GM18508 (cell line): ENCODE measurements around the gene CD4.

Experiments used
- ATAC-seq: cut with Tn5 transposase; IDR thresholded peaks from one replicate; pipeline ENCODE4 v1.9.1; 2021; ENCODE audit warnings: moderate number of reproducible peaks; ENCODE audit not compliant: insufficient read depth, unreplicated experiment

Gene CD4

DNA sequence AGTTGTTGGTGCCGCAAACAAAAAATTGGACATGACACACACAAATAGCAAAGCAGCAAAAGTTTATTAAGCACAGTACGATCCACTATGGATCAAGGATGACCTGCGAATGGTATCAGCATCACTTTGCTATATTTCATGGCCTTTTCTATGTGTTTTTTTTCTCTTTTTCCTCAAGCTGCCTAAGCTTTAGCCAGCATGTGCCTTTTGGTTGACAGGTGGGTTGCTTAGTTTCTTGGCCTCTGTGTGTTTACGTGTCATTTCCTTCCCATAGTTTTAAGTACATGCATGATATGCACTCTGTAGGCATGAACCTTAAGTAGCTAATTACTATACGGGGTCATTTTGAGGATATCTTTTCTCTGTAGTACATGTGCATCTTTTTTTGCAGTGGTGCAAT is 9.8 kb downstream of the CD4 start:
- ATAC-seq: no peak

DNA sequence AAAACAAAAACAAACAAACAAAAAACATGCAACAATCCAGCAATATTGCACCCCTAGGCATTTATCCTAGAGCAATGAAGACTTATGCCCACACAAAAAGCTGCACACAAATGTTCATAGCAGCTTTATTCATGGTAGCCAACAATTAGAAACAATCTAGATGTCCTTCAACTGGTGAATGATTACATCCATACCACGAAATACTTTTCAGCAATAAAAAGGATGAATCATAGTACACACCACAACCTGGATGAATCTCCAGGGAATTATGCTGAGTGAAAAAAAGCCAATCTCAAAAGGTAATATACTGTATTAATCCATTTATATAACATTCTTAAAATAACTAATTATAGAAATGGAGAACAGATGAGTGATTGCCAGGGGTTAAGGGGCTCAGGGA is 17.8 kb downstream of the CD4 start:
- no peak for ATAC-seq

DNA sequence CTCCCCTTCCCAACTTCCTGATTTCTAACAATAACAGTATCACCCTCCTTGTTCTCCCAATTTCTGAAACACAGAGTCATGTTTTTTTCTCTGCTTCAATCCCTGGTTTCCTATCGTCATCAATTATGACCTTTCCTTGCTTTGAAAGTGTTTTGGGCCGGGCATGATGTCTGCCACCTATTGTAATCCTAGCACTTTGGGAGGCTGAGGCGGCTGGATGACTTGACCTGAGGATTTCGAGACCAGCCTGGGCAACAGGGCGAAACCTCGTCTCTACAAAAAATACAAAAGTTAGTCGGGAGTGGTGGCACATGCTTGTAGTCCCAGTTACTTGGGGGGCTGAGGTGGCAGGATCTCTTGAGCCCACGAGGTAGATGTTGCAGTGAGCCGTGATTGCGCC is 19.7 kb downstream of the CD4 start:
- ATAC-seq: no peak

DNA sequence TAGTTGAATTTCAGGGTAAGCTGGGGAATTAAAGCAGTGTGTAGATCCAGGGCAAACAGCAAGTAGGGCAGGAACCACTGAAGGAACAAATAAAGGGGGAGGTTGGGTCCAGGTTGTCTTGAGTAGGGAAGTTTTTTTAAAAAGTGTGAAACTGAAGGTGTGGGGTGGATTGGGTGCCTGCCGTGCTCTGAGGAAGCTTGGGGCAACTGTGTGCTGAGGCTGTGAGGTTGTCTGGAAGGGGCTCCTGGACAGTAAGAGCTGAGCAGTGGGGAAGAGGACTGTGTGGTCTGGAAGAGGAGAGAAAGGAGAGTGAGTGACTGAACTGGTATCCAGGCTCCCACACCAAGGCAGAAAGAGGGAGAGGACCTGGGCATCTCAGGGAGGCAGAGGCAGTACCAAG is 21.4 kb downstream of the CD4 start:
- ATAC-seq: no peak

DNA sequence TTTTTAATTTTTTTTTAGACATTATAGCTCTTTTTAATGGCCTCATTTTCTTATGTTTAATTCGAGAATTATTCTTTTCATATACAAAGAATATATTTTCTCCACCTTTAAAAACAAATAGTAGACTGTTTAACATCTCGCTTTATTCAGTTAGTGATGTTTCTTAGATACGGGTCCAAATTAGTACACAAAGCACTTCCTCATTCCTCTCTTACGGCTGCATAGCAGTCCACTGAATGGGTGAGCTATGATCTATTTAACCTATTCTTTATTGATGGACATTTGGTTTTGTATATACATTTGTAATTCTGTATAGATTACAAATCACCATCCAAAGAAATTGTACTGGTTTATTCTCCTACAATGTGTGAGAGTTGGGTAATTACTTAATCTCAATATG is 24.0 kb downstream of the CD4 start:
- no peak for ATAC-seq

DNA sequence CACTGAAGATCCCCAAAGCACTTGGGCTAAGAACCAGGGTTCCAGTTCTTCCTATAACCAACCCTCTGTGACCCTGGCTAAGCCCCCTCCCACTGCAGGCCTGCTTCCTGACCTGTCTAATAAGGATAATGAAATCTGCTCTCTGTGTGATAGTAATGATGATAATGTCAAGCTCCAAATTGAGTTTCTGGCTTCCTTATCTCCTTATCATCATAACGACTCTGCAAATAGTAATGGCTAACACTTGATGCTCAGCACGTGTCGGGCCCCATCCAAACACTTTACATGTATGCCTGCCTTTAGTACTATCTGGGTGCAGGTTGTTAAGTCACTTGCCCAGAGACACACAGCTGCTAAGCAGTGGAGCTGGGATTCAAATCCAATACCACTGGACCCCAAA is 27.3 kb downstream of the CD4 start:
- ATAC-seq: no peak

DNA sequence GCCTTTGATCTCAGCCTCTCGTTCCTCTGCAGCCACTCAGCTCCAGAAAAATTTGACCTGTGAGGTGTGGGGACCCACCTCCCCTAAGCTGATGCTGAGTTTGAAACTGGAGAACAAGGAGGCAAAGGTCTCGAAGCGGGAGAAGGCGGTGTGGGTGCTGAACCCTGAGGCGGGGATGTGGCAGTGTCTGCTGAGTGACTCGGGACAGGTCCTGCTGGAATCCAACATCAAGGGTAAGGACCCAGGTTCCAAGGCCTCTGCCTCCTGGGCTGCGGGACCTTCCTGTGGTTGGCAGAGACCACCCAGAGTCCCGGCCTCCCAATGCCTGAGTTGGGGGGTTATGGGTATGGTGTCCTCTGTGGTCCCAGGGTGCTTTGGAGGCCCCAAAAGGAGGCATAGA is 27.8 kb downstream of the CD4 start:
- ATAC-seq: no peak

DNA sequence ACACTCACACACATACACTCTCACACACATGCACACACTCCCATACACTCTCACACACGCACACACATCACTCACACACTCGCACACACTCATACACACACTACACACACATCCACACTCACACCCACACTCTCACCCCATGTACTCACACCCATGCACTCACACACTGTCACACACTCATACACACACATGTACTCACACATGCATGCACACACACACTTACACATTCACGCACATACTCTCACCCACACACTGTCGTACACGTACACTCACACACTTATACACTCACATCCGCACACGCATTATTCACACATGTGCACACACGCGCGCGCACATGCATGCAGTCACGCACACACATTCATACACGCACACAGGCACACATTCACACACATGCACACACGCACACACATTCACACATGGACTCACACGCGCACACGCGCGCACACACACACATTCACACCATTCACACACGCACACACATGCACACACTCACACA is 28.4 kb downstream of the CD4 start:
- ATAC-seq: no peak

DNA sequence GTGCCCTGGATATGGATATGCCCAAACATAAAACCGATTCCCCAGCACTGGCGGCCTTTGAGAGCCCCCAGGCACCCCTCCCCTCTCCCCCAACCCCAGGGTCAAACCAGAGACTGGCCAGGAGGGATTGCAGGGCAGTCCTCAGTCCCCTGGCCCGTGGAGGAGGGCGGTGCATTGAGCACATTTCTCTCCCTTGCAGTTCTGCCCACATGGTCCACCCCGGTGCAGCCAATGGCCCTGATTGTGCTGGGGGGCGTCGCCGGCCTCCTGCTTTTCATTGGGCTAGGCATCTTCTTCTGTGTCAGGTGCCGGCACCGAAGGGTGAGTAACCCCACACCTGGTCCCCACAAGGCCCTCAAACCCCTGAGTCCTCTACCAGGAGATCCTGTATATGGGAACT is 28.9 kb downstream of the CD4 start:
- no peak for ATAC-seq

DNA sequence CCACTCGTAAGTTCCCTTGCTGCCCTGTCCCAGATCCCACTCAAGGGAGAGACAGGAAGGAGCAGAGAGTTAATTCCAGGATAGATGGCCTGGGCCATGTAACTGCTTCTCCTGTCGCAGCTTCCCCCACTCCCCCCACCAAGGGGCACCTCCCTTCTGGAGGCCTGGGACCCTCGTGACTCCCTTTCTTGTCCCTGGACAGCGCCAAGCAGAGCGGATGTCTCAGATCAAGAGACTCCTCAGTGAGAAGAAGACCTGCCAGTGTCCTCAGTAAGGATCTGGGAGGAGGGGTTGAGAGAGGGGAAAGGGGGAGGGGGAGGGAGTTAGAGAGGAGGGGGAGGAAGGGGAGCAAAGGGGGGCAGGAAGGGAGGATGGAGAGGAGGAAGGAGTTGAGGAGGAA is 29.3 kb downstream of the CD4 start:
- no peak for ATAC-seq

DNA sequence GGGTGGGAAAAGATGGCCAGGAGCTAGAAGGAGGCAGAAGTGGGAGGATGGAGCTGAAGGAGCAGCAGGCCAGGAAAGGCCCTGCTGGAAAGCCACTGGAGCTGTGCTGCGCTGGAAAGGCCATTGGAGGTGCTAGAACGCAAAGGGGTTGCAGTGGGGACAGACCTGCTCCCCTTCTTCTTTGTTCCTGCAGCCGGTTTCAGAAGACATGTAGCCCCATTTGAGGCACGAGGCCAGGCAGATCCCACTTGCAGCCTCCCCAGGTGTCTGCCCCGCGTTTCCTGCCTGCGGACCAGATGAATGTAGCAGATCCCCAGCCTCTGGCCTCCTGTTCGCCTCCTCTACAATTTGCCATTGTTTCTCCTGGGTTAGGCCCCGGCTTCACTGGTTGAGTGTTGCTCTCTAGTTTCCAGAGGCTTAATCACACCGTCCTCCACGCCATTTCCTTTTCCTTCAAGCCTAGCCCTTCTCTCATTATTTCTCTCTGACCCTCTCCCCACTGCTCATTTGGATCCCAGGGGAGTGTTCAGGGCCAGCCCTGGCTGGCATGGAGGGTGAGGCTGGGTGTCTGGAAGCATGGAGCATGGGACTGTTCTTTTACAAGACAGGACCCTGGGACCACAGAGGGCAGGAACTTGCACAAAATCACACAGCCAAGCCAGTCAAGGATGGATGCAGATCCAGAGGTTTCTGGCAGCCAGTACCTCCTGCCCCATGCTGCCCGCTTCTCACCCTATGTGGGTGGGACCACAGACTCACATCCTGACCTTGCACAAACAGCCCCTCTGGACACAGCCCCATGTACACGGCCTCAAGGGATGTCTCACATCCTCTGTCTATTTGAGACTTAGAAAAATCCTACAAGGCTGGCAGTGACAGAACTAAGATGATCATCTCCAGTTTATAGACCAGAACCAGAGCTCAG is 30.0 kb downstream of the CD4 start:
- no peak for ATAC-seq

DNA sequence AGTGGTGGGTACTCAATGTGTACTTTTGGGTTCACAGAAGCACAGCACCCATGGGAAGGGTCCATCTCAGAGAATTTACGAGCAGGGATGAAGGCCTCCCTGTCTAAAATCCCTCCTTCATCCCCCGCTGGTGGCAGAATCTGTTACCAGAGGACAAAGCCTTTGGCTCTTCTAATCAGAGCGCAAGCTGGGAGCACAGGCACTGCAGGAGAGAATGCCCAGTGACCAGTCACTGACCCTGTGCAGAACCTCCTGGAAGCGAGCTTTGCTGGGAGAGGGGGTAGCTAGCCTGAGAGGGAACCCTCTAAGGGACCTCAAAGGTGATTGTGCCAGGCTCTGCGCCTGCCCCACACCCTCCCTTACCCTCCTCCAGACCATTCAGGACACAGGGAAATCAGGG is 30.8 kb downstream of the CD4 start:
- ATAC-seq: no peak

DNA sequence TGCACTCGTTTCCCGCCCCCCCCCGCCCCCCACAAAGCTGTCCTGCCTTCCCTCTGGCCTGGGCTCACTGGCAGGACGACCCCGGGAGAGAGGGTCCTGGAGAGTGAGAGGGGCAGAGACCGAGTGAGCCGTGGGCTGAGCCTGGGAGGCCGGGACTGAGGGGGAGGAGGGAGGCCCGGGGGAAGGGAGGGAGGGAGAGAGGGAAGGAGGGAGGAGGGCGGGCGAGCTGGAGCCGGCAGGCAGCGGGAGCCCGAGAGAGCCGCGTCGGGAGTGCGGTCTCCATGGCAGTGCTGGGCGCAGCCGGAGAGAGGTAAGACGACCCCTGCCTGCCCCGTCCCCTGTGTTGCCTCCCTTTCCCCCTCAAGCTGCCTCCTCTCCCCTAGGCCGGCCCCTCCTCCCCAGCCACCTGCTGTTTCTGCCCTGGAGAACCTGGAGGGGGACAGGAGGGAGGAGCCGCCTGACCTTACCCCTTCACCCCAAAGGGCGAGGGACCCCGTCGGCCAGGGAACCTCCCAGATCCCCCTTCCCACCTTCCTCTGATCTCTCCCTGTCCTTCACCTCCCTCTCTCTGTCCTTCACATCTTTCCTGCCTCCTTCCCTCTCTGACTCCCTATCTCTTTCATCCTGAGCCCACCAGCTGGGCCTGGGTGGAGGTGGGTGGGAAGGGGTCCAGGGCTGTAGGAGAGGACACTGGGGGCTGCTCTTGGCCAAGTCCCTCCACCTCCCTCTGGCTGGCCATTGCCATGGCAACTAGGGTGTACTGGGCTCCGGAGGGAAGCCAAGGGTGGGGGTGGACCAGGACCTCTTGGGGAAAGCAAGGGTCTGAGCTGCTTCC is 32.5 kb downstream of the CD4 start, which contains the start of gene GPR162:
TSS of gene GPR162 (plus strand) at position 231 of the 835 bp plus-strand sequence. CDS start 2,078 bp downstream, outside the sequence.
- ATAC-seq: no peak

DNA sequence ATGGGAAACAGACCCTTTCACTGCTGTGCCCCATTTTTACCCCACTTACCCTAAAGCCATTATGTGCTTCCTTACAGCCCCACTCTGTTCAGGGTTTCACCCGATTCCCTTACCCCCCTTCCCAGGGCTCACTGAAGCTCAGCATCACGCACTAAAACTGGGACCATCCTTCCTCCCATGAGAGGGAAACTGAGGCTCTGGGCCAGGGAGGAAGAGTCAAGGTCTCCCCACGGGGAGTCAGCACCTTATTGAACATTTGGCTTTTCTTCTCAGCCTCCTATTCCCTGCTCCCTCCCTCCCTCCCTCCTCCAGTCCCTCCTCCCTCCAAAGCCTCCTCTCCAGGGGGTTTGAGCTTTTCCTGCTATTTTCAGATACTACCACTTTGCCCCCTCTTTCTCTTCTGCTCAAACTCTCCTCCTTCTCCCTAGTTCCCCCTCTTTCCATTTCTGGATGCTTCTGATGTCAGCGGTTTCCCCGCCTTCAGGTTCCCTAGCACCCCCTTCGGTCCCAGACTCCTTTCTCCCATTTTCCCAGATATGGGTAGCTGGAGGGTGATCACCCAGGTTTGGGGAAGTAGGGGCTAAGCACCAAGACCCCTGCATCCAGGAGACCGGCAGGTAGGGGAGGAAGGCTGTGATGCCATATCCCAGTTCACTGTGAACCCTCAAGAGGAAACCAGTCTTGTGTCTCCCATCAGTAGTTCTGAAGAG is 33.3 kb downstream of the CD4 start:
- ATAC-seq: no peak

DNA sequence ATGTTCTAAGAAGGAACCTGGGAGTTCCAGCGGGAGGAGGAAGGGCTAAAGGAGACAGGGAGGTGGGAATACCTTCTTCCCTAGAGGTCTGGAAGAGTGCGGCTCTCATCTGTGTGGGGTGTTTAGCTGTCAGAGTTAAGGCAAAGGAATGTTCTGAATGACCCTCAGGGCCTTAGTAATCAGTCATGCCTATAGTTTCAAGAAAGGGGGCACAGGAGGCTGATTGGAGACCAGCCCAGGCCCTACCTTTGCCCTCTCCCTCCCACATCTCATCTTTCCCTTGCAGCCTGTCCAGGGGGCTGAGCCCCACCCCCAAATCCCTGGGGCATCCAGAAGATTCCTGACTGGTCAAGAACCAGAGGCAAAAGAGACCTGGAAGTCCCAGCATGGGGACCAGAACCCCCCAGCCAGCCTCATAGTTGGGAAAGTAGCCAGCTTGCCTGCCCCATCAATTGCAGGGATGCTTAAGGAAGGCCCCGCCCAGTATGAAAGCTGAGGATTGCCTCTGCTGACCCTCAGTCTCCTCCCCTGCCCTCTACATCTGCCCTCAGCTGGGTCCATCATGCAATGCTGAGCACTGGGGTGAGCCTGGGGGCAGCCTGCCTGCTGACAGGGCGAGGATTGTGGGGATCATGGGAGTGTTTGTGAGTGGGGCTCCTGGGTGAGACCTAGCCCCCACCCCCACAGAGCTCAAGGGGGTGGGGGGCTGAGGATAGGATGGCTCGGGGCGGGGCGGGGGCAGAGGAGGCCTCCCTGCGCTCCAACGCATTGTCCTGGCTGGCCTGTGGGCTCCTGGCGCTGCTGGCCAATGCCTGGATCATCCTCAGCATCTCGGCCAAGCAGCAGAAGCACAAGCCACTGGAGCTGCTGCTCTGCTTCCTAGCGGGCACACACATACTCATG is 34.1 kb downstream of the CD4 start:
- ATAC-seq: no peak

DNA sequence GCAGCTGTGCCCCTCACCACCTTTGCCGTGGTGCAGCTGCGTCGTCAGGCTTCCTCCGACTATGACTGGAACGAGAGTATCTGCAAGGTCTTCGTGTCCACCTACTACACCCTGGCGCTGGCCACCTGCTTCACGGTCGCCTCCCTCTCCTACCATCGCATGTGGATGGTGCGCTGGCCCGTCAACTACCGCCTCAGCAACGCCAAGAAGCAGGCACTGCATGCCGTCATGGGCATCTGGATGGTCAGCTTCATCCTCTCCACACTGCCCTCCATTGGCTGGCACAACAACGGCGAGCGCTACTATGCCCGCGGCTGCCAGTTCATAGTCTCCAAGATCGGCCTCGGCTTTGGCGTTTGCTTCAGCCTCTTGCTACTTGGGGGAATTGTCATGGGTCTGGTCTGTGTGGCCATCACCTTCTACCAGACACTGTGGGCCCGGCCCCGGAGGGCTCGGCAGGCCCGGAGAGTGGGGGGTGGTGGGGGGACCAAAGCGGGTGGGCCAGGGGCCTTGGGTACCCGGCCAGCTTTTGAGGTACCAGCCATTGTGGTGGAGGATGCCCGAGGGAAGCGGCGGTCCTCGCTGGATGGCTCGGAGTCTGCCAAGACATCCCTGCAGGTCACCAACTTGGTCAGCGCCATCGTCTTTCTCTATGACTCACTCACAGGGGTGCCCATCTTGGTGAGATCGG is 34.9 kb downstream of the CD4 start:
- ATAC-seq: no peak

DNA sequence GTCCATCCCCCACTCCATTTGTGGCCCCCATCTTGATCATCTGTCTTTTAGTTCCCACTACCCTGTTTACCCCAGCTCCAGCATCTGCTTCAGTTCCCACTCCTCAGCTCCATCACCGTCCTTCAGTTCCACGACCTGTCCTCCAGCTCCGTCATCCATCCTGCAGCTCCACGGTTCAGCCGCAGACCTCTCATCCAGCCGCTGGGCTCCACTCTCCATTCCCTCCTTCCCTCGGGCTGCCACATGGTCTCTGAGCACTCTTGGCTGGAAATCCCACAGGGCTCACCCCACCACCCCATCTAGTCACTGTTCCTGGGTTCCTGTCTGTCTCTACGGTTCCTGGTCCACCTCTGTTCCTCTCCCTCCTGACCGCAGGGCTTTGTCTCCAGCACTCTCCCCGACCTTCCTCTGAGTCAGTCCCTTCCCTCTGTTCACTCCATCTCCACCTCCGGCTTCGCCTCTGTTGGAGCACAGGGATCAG is 35.6 kb downstream of the CD4 start:
- ATAC-seq: no peak

DNA sequence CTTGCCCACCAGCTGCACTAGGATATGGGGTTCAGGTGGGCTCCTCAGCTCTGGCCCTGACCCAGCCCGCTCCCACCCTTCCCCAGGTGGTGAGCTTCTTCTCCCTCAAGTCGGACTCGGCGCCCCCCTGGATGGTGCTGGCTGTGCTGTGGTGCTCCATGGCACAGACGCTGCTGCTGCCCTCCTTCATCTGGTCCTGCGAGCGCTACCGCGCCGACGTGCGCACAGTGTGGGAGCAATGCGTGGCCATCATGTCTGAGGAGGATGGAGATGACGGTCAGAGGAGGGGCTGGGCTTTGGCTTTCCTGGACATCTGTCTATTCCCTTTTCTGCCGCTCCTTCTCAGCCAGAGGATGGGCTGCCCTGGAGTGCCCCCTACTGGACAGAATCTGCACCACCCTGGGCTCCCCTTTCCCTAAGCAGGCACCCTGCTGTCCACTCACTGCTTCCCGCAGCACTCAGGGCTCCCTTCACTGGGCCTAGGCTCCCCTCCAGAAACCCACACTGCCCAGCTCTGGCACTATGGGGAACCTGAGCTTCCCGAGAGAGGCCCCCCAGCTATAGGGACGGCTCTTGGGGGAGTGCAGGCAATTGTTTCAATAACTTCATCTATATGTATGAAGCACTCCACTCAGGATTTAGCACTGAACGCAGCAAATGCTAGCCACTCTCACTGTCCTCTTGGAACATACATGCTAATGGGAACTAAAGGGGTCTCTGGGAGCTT is 36.2 kb downstream of the CD4 start:
- ATAC-seq: no peak
